NCI-H345 treated with DMSO at 0.1 percent for 48 hours (cell line): ENCODE results near the gene NAV2.
"Not testable (repeated sequence)": the region's sequence is repeated elsewhere in the genome, so short reads cannot be mapped to it uniquely, and the experiment has no call there.

Source experiments
- DNase-seq: peaks from one replicate; lab custom pipeline; 2025; ENCODE audit not compliant: unreplicated experiment; lab: John Stamatoyannopoulos, UW

NAV2 gene

GRCh38 chr11:20066013-20066782 lies 353.6 kb downstream of the NAV2 start:
- no peak for DNase-seq

GRCh38 chr11:20066783-20067156 lies 354.1 kb downstream of the NAV2 start:
- no peak for DNase-seq

- DNase-seq: no peak
Measured at GRCh38 chr11:20067665-20068064, 355.0 kb downstream of the NAV2 start.

- DNase-seq: no peak
Measured at GRCh38 chr11:20068691-20069090, 356.1 kb downstream of the NAV2 start.

- peak; percentile 95 for DNase-seq
Measured at GRCh38 chr11:20070459-20070858, 357.8 kb downstream of the NAV2 start.

- no peak for DNase-seq
Measured at GRCh38 chr11:20075627-20076026, 363.0 kb downstream of the NAV2 start.

GRCh38 chr11:20078846-20079245 lies 366.2 kb downstream of the NAV2 start:
- no peak for DNase-seq

GRCh38 chr11:20080032-20080685 lies 367.5 kb downstream of the NAV2 start:
- no peak for DNase-seq

GRCh38 chr11:20081336-20081735 lies 368.7 kb downstream of the NAV2 start:
- DNase-seq: no peak

- DNase-seq: not testable (repeated sequence)
Measured at GRCh38 chr11:20083877-20084276, 371.2 kb downstream of the NAV2 start.

- DNase-seq: no peak
Measured at GRCh38 chr11:20084921-20085814, 372.5 kb downstream of the NAV2 start.

GRCh38 chr11:20085918-20086317 lies 373.3 kb downstream of the NAV2 start:
- DNase-seq: no peak

- DNase-seq: no peak
Measured at GRCh38 chr11:20087118-20087521, 374.5 kb downstream of the NAV2 start.

- no peak for DNase-seq
Measured at GRCh38 chr11:20088397-20089225, 376.0 kb downstream of the NAV2 start.

GRCh38 chr11:20089367-20089766 lies 376.7 kb downstream of the NAV2 start:
- no peak for DNase-seq

- no peak for DNase-seq
Measured at GRCh38 chr11:20089796-20090653, 377.4 kb downstream of the NAV2 start.

GRCh38 chr11:20090654-20091374 lies 378.2 kb downstream of the NAV2 start:
- DNase-seq: no peak

GRCh38 chr11:20093775-20094174 lies 381.1 kb downstream of the NAV2 start:
- no peak for DNase-seq

GRCh38 chr11:20095189-20095588 lies 382.6 kb downstream of the NAV2 start:
- DNase-seq: no peak
